Psoas muscle (tissue), 8 donors: ENCODE measurements around the gene GGA2. TPM values are rescaled to one million over a fixed set of nuclear protein-coding genes. Genes with fewer than 3 reads are reported as not detected.

Experiments
- ATAC-seq, 4 donors: fragments of 200-7000 bp; cut with Tn5 transposase; one replicate each; pipeline ENCODE4 v1.9.1; 2020; ENCODE audit warnings: moderate library complexity in 3 of 4, mild to moderate bottlenecking in 2 of 4
- DNase-seq, 2 donors: peaks; one replicate each; pipeline ENCODE4 v3.0.0-alpha.2; 2020
- H3K27ac ChIP-seq: fragments of 200-600 bp; one replicate; pipeline ENCODE4 v1.8.0; 2022
- H3K27me3 ChIP-seq, 3 donors: fragments of 200-600 bp in 1 of 3; one replicate each; pipeline versions ENCODE4 v1.6.1 to v1.8.0; 2013 to 2022; ENCODE audit warnings: low read length in 2 of 3, mild to moderate bottlenecking in 2 of 3, moderate library complexity in 1 of 3; ENCODE audit not compliant: insufficient read depth in 3 of 3
- H3K36me3 ChIP-seq, 2 donors: fragments of 200-600 bp in 1 of 2; one replicate each; pipeline versions ENCODE4 v1.6.1 to v1.8.0; 2013 to 2022; ENCODE audit warnings: low read depth in 1 of 2, mild to moderate bottlenecking in 1 of 2, moderate library complexity in 1 of 2; ENCODE audit not compliant: insufficient read depth in 1 of 2
- H3K4me1 ChIP-seq: fragments of 200-600 bp; one replicate; pipeline ENCODE4 v1.8.0; 2022
- H3K4me3 ChIP-seq: fragments of 200-600 bp; one replicate; pipeline ENCODE4 v1.8.0; 2022; ENCODE audit warnings: mild to moderate bottlenecking
- H3K9me3 ChIP-seq: fragments of 200-600 bp; one replicate; pipeline ENCODE4 v1.8.0; 2022
- WGBS, 3 donors: extraction: QIAGEN DNeasy Blood & Tissue Kit; methylation state at CpG; one replicate each; pipeline versions ENCODE4 v1.1.6 to v1.1.7; 2013; 5-methylcytosine and 5-hydroxymethylcytosine counted together
- intact Hi-C, 2 donors: fragments of 100-400 bp; cut with DNase I; formaldehyde crosslinking; loops; one replicate each; pipeline versions ENCODE4 v1.11.0 to v1.14.2; 2022
- polyA plus RNA-seq, 3 donors: library from polyadenylated mRNA; stranded (reverse); fragments of 200-250 nt; gene quantifications; one replicate each; pipeline ENCODE4 v1.2.3, GENCODE V29; 2013
- total RNA-seq, 4 donors: library from RNA; stranded (reverse); fragmentation: NEBNext Ultra II Directional in 2 of 4; extraction: Animal tissue kit (Norgen Biotek cat#: 25700) in 2 of 4; gene quantifications; one replicate each; pipeline versions ENCODE4 v1.2.1 to v1.2.4, GENCODE V29; 2021 to 2023
- TF ChIP-seq, protein P1 (sequence below): fragments of 200-600 bp; IDR thresholded peaks from one replicate; pipeline ENCODE4 v1.8.0; 2022; ENCODE audit warnings: antibody characterized with exemption
- donor health status: healthy with polysubstance abuse.
- donor health status: DM: no; HTN: no; CAD: no; lungs with moderate emphysema.
- donor health status: Bipolar disorder and iron deficiency.
- donor health status: healthy.
- donor health status: DM: yes; HTN: yes; CAD: no.
- donor health status: DM: no; HTN: no; CAD: no.
- donor health status: DM: no; HTN: no; CAD: no.
- donor health status: DM: yes; HTN: yes; CAD: no.

The GGA2 gene
- total and polyA plus RNA-seq, 7 donors: 18.9 to 62.9 (median 49.3) TPM

GRCh38 chr16:23436951-23437350, 73.3 kb downstream of the GGA2 start:
- H3K36me3 ChIP-seq: peaks cover 6 to 80% of the 10 kb centered on the region in 2 donors
- H3K4me3 ChIP-seq: no peak overlapping the region
- DNase-seq (no peak), ATAC-seq (no peak)
- H3K27ac ChIP-seq: no peak overlapping the region
- H3K27me3 ChIP-seq: no peaks in the 10 kb centered on the region
- intact Hi-C loops: loop anchor here in 1 of 2 donors (10.0 kb wide), 2 partner anchors 152 to 352 kb away; no protein-coding TSS in a partner anchor
- TF ChIP-seq, protein P1, sequence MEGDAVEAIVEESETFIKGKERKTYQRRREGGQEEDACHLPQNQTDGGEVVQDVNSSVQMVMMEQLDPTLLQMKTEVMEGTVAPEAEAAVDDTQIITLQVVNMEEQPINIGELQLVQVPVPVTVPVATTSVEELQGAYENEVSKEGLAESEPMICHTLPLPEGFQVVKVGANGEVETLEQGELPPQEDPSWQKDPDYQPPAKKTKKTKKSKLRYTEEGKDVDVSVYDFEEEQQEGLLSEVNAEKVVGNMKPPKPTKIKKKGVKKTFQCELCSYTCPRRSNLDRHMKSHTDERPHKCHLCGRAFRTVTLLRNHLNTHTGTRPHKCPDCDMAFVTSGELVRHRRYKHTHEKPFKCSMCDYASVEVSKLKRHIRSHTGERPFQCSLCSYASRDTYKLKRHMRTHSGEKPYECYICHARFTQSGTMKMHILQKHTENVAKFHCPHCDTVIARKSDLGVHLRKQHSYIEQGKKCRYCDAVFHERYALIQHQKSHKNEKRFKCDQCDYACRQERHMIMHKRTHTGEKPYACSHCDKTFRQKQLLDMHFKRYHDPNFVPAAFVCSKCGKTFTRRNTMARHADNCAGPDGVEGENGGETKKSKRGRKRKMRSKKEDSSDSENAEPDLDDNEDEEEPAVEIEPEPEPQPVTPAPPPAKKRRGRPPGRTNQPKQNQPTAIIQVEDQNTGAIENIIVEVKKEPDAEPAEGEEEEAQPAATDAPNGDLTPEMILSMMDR: no peak
- WGBS, 3 donors: 88 to 100% (median 95%) methylated on average over 4 of the region's 4 CpGs
- H3K9me3 ChIP-seq: no peaks in the 10 kb centered on the region
- H3K4me1 ChIP-seq: peaks cover 15% of the 10 kb centered on the region

- Histone ChIP-seq H3K9me3 (no peaks in the 10 kb centered on the region), H3K36me3 (peaks cover under 1 to 79% of the 10 kb centered on the region in 2 donors), H3K27ac (no peak overlapping the region), H3K27me3 (no peaks in the 10 kb centered on the region), H3K4me3 (no peak overlapping the region), H3K4me1 (peaks cover 15% of the 10 kb centered on the region)
- TF ChIP-seq, protein P1: peak; percentile 64
- DNase-seq: peak; percentile 52 to 64
- 63 to 69% (median 64%) methylated on average over 6 of the region's 6 CpGs for WGBS, 3 donors
- peak; percentile 47 to 87 (median 80) for ATAC-seq
- intact Hi-C loops: loop anchor here in 1 of 2 donors (10.0 kb wide), 2 partner anchors 151 to 351 kb away; no protein-coding TSS in a partner anchor
These were observed 74.8 kb downstream of the GGA2 start for GRCh38 chr16:23435500-23435899.

DNA sequence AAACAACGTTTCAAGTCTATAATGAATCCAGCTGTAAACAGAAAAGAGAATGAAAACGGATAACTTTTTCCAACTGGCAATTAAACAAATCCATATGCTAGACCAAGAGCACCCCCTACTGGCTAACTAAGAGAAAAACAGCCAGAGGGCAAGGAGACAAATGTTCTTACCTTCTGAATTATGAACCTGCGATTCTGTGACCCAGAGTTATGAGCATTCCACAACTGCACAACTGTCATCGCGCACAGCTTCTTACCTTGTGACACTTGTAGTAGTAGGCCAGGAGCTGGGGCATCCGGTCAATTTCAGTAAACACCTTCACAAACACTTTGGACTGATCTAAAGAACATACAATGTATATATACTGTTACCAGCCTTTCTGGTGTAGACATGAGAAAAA, 75.9 kb downstream of the GGA2 start:
- intact Hi-C loops: loop anchor here (1.0 to 10.0 kb wide), 3 partner anchors 150 to 350 kb away; partner anchors contain the start of gene SCNN1G (in 2 of the 2)
- DNase-seq: no peak
- H3K27ac ChIP-seq: no peak overlapping the region
- H3K36me3 ChIP-seq: peaks cover 0 to 80% of the 10 kb centered on the region in 2 donors
- WGBS, 3 donors: 20 to 25% (median 23%) methylated on average over 6 of the region's 6 CpGs
- H3K9me3 ChIP-seq: no peaks in the 10 kb centered on the region
- ATAC-seq: peak in 3 of 4 donors; percentile 64 to 83 (median 69)
- H3K27me3 ChIP-seq: no peaks in the 10 kb centered on the region
- TF ChIP-seq, protein P1: peak; percentile 88
- no peak overlapping the region for H3K4me3 ChIP-seq
- H3K4me1 ChIP-seq: peaks cover 15% of the 10 kb centered on the region

DNA sequence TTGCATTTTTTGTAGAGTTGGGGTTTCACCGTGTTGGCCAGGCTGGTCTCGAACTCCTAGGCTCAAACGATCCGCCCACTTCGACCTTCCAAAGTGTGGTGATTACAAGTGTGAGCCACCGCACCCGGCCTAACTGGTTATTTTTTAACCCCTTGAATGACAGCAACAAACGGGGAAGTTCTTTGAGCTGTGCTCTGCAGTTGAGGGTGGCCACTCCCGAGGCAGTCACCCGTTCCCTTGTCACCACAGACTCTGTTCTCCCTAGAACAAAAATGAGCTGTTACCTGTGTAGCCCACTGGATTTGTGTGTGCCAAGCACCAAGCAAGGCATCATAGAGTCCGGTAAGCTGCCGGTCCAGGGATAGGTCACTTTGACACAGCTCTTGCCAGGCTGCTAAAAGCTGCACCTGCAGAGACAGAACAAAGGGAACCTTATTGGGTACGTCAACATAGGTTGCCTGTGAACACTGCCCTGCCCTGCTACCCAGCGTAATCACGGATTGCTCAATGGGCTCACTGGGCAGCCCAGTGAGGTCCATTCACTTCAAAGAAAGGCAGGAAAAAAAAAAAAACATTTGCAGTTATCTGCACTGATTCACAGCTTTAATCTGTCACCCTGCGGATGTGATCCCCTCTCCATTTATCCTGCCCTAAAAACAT, 76.9 kb downstream of the GGA2 start:
- Histone ChIP-seq H3K27ac (no peak overlapping the region), H3K9me3 (no peaks in the 10 kb centered on the region), H3K27me3 (no peaks in the 10 kb centered on the region), H3K36me3 (peaks cover 0 to 81% of the 10 kb centered on the region in 2 donors), H3K4me3 (no peak overlapping the region), H3K4me1 (peaks cover 15% of the 10 kb centered on the region)
- ATAC-seq (no peak), DNase-seq (no peak)
- 88 to 91% (median 91%) methylated on average over 16 of the region's 16 CpGs for WGBS, 3 donors
- intact Hi-C loops: loop anchor here in 1 of 2 donors (10.0 kb wide), 2 partner anchors 149 to 349 kb away; no protein-coding TSS in a partner anchor
- TF ChIP-seq, protein P1: no peak
